Hepatocyte (in vitro differentiated cells): ENCODE data around the gene SAFB2.

Experiments used
- EZH2 ChIP-seq: fragments of 200-600 bp; sonication (generic); IDR thresholded peaks from 2 replicates; pipeline ENCODE4 v1.6.1; 2016; ENCODE audit warnings: antibody characterized with exemption, mild to moderate bottlenecking, borderline replicate concordance
- EZH2phosphoT487 ChIP-seq: fragments of 200-600 bp; sonication (generic); IDR thresholded peaks from one replicate; pipeline ENCODE4 v1.6.1; 2018; ENCODE audit warnings: antibody characterized with exemption, mild to moderate bottlenecking, low read depth, moderate library complexity; ENCODE audit not compliant: unreplicated experiment, severe bottlenecking
- TF ChIP-seq, protein P1 (sequence below): fragments of 200-600 bp; sonication (generic); IDR thresholded peaks from 2 replicates; pipeline ENCODE4 v1.5.1; 2016; ENCODE audit warnings: antibody characterized with exemption, mild to moderate bottlenecking; ENCODE audit not compliant: poor library complexity

DNA sequence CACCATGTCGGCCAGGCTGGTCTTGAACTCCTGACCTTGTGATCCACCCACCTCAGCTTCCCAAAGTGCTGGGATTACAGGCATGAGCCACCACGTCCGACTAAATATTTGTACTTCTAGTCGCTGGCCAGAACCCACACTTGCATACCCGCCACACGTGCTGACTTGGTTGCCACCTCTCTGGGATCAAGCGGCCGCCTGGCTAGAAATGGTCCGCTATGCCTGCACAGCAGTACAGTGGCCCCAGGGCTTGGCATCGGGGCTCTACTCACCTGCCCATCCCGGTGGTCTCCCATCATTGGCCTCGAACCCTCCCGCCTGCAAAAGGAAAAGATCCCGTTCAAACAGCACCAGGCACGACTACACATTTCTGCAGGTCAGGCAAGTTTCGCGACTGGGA lies 31.1 kb downstream of the SAFB2 start:
- no peak for TF ChIP-seq EZH2
- TF ChIP-seq EZH2phosphoT487, result no peak
- TF ChIP-seq, protein P1, sequence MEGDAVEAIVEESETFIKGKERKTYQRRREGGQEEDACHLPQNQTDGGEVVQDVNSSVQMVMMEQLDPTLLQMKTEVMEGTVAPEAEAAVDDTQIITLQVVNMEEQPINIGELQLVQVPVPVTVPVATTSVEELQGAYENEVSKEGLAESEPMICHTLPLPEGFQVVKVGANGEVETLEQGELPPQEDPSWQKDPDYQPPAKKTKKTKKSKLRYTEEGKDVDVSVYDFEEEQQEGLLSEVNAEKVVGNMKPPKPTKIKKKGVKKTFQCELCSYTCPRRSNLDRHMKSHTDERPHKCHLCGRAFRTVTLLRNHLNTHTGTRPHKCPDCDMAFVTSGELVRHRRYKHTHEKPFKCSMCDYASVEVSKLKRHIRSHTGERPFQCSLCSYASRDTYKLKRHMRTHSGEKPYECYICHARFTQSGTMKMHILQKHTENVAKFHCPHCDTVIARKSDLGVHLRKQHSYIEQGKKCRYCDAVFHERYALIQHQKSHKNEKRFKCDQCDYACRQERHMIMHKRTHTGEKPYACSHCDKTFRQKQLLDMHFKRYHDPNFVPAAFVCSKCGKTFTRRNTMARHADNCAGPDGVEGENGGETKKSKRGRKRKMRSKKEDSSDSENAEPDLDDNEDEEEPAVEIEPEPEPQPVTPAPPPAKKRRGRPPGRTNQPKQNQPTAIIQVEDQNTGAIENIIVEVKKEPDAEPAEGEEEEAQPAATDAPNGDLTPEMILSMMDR, result no peak
